PC-3 (cell line): ENCODE measurements around the gene DLK1.

Source experiments
- CTCF ChIP-seq: fragments of 300-600 bp; sonication (generic); conservative IDR thresholded peaks from 2 replicates; pipeline ENCODE4 v1.5.1; 2017; ENCODE audit warnings: antibody characterized with exemption, low read depth, mild to moderate bottlenecking, low read length
- EZH2 ChIP-seq: fragments of 300-600 bp; sonication (generic); IDR thresholded peaks from one replicate; pipeline ENCODE4 v1.6.1; 2017; ENCODE audit warnings: antibody characterized with exemption, mild to moderate bottlenecking, low read length; ENCODE audit not compliant: unreplicated experiment
- EZH2phosphoT487 ChIP-seq: fragments of 300-600 bp; sonication (generic); IDR thresholded peaks from 2 replicates; pipeline ENCODE4 v1.6.1; 2018; ENCODE audit warnings: mild to moderate bottlenecking, antibody characterized with exemption, low read length, borderline replicate concordance

GRCh38 chr14:100769035-100769939 lies 42.6 kb downstream of the DLK1 start:
- TF ChIP-seq CTCF, result no peak
- no peak for TF ChIP-seq EZH2
- TF ChIP-seq EZH2phosphoT487, result no peak
